WI38 (cell line): ENCODE results near the gene NOTCH1.

Experiments used
- H3K4me3 ChIP-seq: 2 replicates; pipeline ENCODE4 v1.5.1; 2011; ENCODE audit warnings: low read depth, mild to moderate bottlenecking, control low read depth, low read length
- CTCF ChIP-seq: IDR thresholded peaks from 2 replicates; pipeline ENCODE4 v1.5.1; 2012; ENCODE audit warnings: low read depth, mild to moderate bottlenecking, control low read depth, low read length

NOTCH1 gene

DNA sequence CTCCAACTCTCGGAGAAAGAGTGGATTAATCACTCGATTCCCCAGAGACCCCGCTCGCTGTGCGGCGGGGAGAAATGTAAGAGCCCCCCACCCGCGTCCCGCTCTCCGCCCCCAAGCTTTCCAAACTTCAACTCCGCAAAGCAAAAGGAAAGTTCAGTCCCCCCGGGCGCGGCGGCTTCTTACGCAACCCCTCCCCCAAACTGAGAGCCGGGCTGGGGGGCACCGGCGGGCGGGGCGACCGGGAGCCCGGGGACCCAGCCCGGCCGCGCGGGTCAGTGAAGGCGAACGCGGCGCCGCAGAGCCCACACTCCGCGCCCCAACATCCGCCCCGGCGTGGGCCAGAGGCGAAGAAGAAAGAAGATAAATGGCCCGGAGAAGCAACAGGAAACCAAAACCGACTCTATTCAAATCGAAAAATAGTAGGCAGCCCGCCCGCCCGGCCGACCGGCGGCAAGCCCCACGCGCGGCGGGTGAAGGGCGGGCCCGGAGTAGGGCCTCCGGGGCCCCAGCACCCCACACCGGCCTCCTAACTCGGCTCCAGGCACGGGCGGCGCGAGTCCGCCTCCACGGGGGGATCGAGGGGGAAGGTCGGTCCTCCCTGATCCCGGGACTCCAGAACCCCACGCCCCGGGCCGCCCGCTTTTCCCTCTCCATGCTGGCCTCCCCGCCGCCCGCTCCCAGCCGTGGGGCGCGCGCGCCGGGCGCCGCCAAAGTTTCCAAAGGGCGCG is 720 bp downstream of the NOTCH1 start:
- H3K4me3 ChIP-seq, result peak overlapping the region; percentile 71
- no peak for TF ChIP-seq CTCF

DNA sequence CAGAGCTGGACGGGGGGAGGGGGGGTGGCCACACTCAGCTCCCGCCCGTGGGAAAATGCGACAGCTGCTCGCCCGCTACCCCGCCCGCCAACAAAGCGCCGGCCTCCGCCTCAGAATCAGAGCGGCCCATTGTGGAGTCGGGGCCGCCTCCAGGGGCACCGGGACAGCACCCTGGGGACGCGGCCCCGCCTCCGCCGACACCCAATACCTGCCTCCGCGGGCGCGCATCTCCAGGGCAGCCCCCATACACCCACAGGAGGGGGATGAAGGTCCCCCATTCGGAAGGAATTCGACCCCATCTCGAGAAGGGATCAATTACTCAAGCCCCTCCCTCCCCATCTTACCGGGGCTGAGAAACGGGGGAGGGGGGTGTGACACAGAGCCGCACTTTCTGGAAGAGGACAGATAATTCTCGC is 1.3 kb downstream of the NOTCH1 start:
- no peak for TF ChIP-seq CTCF
- peak overlapping the region; percentile 71 for H3K4me3 ChIP-seq

- H3K4me3 ChIP-seq, result peak overlapping the region; percentile 71
- TF ChIP-seq CTCF, result no peak
These were observed 1.9 kb downstream of the NOTCH1 start for GRCh38 chr9:136543830-136544547.

DNA sequence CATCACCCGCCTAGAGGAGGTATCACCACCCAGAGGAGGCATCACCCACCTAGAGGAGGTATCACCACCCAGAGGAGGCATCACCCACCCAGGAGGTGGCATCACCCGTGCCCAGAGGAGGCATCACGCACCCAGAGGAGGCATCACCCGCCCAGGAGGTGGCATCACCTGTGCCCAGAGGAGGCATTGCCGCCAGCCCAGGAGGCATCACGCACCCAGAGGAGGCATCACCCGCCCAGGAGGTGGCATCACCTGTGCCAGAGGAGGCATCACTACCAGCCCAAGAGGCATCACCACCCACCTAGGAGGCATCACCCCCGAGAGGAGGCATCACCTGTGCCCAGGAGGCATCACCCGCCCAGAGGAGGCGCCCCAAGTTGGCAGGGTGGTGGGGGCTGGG is 2.6 kb downstream of the NOTCH1 start:
- H3K4me3 ChIP-seq, result no peak overlapping the region
- TF ChIP-seq CTCF, result no peak

GRCh38 chr9:136542241-136543040 is 3.4 kb downstream of the NOTCH1 start:
- H3K4me3 ChIP-seq, result no peak overlapping the region
- TF ChIP-seq CTCF, result no peak

DNA sequence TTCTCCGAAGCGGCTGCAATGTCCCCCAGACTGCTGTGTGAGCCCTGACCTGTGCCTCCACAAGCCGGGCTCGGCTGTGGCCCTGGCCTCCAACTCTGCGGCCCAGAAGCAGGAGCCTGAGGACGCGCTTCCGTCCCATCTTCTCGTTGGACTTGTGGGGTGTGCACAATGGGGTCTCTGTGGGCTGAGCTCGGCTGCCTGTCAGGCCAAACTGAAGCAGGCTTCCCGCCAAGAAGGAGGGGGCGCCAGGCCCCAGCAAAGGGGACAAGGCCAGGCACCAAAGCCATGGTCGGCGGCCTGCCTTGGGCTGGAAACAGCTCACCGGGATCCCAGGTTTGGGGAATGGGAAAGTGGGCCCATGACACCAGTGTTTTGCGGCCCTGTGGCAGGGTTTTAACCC is 4.1 kb downstream of the NOTCH1 start:
- no peak overlapping the region for H3K4me3 ChIP-seq
- no peak for TF ChIP-seq CTCF
